COLO668 (cell line): ENCODE data around the gene ODR4.
"Not testable (repeated sequence)": the region's sequence is repeated elsewhere in the genome, so short reads cannot be mapped to it uniquely, and the experiment has no call there.

ENCODE experiments used
- DNase-seq: peaks from one replicate; lab custom pipeline; 2025; ENCODE audit not compliant: unreplicated experiment; lab: John Stamatoyannopoulos, UW

The ODR4 gene

DNA sequence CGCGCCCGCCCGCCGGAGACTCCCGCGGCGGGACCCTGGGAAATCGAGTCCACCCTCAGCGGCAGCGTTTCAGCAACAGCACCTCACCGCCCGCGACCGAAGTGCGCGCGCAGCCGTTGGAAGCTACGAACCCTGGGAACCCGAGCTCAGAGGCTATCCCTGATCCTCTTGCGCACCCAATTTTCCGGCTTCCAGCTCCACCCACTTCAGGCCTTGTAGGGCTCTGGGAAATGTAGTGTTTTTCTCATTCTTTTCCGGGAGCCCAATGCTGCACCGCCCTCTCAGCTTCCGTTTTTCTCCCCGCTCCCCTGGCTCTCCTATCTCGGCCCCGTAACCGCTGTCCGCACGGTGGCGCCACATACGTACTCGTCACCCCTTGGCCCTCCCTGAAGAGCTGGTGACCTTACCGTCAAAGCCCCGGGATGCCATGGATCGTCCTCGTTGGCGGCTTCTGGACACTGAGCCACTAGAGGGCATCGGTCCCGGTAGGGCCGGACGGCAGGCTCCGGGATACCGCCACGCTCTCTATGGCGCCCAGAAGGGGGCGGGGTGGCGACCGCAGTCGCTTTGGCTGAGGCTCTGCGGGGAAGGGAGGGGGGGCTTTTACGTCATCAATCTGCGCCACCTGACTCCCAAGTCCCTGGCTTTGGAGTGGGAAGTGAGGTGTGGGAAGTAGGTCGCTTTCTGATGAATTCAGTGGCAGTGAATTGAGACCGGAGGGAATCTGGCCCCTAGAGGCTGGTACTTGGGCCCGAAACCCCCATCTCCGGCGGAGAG lies at the start of gene ODR4, which contains the start of gene TPR:
Gene ODR4 (plus strand): TSS at position 687 of the 777 bp plus-strand sequence. CDS start 3,948 bp downstream, outside the sequence.
Gene TPR (minus strand): TSS at position 102 of the 777 bp plus-strand sequence. CDS start 225 bp downstream, outside the sequence.
- peak; percentile 99 for DNase-seq

DNA sequence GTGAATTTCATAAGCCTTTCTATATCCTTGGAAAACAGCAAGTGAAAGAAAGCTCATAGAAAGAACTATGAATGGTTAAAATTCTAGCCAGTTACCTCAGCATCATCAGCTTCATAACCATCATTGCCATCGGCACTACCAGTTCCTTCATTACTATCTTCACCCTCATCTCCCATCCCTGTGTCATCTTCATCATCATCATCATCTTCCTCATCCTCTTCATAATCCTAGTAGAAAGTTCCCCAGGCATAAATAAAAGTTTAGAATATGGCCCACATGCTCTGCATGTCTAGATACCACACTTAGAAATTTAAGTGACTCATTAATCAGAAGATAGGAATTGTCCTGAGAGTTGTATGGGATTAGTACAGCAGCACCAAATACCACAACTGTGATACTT lies 49.6 kb upstream of the ODR4 start:
- no peak for DNase-seq

DNA sequence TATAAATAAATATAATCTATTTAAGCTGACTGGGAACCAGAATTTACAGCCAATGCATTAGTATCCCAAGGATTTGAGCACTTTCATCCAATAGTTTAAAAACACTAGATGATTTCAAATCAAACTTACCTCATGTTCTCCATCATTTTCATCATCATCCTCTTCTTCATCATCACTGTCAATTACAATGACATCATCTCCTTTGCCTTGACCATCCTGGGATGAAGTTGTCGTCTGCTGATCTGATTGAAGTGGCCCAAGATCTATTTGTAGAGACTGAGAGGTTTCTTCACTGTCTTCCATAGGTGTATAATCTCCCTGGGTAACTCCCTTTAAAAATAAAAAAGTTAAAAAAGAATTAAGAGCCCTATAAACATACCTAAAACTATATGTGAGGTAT lies 48.3 kb upstream of the ODR4 start:
- DNase-seq: no peak

DNA sequence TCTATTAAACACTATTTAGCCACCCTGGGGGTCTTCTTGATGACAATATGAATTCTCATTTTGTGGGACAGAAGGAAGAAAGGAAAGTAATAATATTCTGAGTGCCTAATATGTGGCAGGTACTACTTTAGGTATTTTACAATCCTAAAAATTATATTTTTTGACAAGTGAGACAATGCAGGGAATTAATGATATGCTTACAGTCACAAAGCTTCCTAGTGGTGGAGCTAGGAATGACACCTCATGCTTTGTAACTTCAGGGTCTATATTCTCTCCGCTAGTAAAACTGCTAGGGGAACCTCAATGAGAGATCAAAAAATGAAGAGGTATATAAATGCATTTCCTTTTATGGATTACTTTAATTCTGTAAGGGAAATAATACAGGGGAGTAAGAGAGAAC lies 44.9 kb upstream of the ODR4 start:
- DNase-seq: no peak

- no peak for DNase-seq
These were observed 38.1 kb upstream of the ODR4 start for GRCh38 chr1:186337554-186337953.

GRCh38 chr1:186340772-186341171 lies 34.9 kb upstream of the ODR4 start:
- DNase-seq: no peak

- not testable (repeated sequence) for DNase-seq
These were observed 27.6 kb upstream of the ODR4 start for GRCh38 chr1:186347837-186348691.

- peak; percentile 44 for DNase-seq
These were observed 1.1 kb upstream of the ODR4 start for GRCh38 chr1:186374303-186375151.

DNA sequence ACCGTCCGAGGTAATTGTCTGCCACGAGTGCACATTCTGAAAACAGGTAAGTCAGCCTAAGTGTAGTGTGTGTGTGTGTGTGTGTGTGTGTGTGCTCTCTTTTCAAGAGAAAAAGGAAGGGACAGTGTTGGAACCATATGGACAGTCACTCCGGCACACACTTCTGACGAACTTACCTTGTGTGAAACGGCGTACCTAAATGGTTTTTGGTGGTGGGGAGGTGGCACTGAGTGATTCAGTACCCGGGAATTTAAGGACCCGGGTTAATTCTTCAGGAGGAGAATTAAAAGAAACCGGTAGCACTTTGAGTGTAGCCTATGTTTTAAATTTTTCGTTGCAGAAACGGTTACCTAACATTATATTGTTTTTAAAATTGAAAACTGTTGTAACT lies 286 bp downstream of the ODR4 start:
- DNase-seq: no peak

- DNase-seq: no peak
These were observed 11.2 kb downstream of the ODR4 start for GRCh38 chr1:186386725-186387383.

DNA sequence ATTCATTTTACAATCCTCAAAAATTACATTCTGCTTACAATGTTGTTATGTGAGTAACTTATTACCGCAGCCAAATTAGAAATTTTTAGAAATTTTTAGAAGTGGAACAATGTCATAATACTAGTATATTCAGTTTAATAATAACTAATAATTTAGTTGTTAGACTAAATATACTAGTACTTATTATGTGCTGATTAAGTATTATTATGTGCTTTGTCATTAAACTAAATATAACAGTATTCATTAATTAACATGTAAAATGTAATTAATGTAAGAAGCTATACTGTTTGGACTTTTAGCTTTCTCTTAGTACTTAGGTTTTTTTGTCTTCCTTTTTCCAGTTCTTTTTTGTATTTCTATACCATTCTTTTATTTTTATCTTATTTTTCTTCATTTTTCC lies 15.3 kb downstream of the ODR4 start:
- DNase-seq: no peak

DNA sequence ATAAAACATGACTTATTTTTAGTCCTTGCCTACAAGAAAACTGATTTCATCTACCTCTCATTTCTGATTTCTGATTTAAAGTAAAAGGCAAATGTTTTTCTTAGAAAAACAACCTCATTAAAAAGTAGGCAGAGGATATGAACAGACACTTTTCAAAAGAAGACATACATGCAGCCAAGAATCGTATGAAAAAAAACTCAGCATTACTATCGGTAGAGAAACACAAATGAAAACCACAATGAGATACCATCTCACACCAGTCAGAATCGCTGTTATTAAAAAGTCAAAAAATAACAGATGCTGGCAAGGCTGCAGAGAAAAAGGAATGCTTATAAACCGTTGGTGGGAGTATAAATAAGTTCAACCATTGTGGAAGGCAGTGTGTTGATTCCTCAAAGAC lies 16.2 kb downstream of the ODR4 start:
- no peak for DNase-seq

DNA sequence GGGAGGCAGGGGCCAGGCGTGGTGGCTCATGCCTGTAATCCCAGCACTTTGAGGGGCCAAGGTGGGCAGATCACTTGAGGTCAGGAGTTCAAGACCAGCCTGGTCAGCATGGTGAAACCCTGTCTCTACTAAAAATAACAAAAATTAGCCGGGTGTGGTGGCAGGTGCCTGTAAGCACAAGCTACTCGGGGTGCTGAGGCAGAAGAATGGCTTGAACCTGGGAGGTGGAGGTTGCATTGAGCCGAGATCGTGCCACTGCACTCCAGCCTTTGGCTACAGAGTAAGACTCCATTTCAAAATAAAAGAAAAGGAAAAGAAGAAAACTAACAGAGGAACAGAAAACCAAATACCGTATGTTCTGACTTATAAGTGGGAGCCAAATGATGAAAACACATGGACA lies 17.1 kb downstream of the ODR4 start:
- not testable (repeated sequence) for DNase-seq

- DNase-seq: not testable (repeated sequence)
These were observed 25.8 kb downstream of the ODR4 start for GRCh38 chr1:186401446-186401845.

DNA sequence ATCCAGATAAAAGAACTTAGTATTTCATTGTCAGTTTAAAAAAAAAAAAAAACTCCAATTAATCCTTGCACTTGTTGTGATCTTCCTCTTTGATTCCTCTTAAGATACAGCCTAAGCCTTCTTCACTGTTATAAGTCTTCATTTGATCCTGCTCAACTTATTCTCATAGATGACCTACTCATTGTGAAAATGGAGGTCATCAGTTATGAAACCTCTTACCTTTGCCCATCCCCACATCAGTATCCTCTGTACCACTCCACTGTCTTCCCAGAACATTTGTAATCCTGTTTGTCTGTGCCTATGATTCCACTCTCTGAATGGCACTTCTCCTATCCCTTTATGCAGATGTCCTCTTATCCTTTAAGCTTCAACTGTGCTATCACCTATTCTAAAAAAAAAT lies 28.0 kb downstream of the ODR4 start:
- no peak for DNase-seq

GRCh38 chr1:186404454-186405051 lies 28.9 kb downstream of the ODR4 start:
- DNase-seq: no peak

DNA sequence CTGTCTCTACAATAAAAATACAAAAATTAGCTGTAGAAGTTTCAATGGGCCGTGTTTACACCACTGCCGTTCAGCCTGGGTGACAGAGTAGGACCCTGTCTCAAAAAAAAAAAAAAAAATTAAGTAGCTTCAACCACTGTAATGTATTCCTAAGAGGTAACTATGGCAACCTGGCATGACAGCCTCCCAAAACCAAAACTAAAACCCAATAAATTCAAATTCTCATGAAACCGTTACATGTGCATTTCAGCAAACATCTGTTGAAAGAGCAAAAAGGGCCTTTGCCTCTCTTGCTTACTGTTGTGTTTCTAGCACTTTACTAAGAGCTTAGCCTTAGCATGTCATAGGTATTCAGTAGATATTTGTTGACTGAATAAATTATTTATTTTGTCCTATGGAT lies 33.5 kb downstream of the ODR4 start:
- no peak for DNase-seq

DNA sequence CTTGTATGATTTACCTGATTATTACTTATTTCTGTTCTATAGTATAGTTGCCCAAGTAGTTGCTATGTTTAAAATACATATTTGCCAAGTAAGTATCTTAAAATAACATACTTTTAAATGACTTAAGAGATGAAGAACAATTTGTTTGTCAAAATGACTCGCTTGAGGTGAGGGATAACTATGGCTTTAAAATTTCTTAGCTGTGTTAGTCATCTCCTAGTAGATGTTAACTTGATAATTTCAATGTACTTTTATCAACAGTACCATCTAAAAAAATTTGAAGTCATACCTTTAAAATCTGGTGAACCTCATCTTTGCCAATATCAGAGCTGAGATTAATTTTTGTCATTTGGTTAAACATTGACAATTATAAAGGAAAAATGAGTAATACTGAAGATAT lies 37.7 kb downstream of the ODR4 start:
- DNase-seq: no peak

GRCh38 chr1:186418503-186418902 lies 42.9 kb downstream of the ODR4 start:
- DNase-seq: no peak

DNA sequence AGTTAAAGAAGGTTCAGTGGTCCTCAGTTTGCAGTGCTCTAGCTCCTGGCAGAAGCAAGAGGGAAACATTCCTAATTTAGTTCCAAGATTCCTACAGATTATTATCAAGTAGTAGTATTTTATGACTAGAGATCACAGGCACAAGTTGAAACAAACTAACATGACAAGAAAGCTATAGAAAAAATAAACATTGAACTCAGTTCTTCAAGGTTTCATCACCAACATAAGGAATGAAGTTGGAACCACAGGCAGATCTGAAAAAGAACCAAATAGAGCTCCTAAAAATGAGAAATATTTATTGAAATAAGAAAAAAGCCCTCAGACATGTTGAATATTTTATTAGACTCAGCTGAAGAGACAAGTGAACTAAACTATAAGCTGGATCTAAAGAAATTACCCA lies 44.7 kb downstream of the ODR4 start:
- DNase-seq: no peak
